ENCODE measurements around the gene LEPR. TPM values are rescaled to one million over a fixed set of nuclear protein-coding genes. Genes with fewer than 3 reads are reported as not detected.

The LEPR gene
- total RNA-seq, 1 experiment from 2014 or later = 8.5 TPM

DNA sequence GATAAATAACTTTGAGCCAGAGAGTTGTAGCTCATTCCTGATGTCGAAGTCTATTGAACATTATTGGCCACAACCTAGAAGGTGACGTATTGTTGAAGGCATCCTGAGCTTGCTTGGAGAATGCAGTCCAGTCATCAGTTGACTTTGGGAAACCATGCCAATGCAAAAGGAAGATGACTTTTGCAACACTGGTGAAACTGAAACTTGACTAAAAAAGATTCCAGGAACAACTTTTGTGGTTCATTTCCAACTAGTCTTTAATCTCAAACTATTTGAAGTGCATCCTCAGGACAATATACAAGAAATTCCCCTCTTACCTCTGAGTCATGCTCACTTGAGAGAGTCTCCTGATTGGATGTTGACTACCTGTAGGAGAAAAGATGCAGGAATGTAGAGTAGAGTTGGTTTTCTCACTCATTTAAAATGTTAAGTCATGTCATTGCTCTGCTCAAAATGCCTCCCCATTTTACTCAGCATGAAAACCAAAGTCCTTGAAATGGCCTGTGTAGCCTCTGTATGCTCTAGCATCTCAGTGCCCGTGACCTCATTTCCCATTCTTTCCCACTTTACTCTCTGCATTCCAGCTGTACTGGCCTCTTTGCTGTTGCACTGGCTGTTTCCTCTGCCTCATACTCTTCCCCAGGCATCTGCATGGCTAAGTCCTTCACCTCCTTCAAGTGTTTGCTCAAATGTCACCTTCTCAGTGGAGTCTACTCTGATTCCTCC, 24.4 kb upstream of the LEPR start:
- peaks cover 14% of the 10 kb centered on the region for H3K4me1 ChIP-seq (replicated peaks)
- H3K4me3 ChIP-seq = no peak overlapping the region
- H3K9me3 ChIP-seq (replicated peaks) = no peaks in the 10 kb centered on the region; the same call in 1 of the 2 replicates
- H3K36me3 ChIP-seq = no peaks in the 10 kb centered on the region
- H3K27me3 ChIP-seq (replicated peaks) = peaks cover 5% of the 10 kb centered on the region; the same call in 1 of the 2 replicates
- H3K27ac ChIP-seq = no peak overlapping the region
- DNase-seq (ENCODE audit: low read depth in 1 of 2, low spot score in 2 of 2) = no peak

DNA sequence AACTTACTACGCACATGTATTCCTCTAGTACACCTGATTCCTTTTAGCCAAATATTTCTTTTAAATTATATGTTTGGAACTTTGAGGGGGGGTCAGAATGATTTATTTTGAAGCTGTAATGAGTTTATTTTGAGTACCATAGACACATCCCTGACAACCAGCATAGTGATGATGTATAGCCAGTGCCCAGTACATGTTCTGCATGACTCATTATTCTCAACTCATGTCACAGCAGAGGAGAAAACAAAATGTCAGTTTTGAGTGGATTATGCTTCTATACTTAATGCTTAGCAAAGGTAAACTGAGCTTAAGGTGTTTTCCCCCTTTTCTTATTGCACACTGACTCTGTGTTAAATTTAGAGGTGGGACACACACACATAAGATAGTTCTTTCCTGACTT, 22.4 kb upstream of the LEPR start:
- no peak for DNase-seq (ENCODE audit: low read depth in 1 of 2, low spot score in 2 of 2)
- no peak overlapping the region for H3K4me3 ChIP-seq

DNA sequence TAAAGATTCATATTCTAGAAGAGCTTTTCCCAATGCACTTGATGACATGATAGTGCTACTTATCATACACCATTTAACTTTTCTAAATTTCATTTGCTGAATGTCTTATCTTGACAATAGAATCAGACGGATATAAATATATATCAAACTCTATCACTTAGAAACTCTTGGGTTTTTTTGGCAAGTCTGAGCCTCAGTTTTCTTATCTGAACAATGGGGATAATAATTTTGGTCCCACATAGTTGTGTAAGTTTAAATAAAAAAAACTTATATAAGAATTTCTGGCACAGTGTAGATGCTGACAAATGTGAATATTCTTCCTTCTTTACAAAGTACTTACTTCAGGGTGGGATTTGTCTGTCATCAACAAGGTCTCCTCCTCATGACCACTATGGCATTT, 21.5 kb upstream of the LEPR start:
- Histone ChIP-seq H3K9me3 (replicated peaks) (no peaks in the 10 kb centered on the region; the same call in 1 of the 2 replicates), H3K27ac (no peak overlapping the region), H3K27me3 (replicated peaks) (peaks cover 5% of the 10 kb centered on the region), H3K4me3 (no peak overlapping the region), H3K36me3 (no peaks in the 10 kb centered on the region), H3K4me1 (replicated peaks) (peaks cover 8% of the 10 kb centered on the region)
- no peak for DNase-seq (ENCODE audit: low read depth in 1 of 2, low spot score in 2 of 2)

More for the DNA sequence above, 22.4 kb upstream of the LEPR start:
- no peaks in the 10 kb centered on the region; the same call in 1 of the 2 replicates for H3K9me3 ChIP-seq (replicated peaks)
- no peak overlapping the region for H3K27ac ChIP-seq
- peaks cover 5% of the 10 kb centered on the region for H3K27me3 ChIP-seq (replicated peaks)
- peaks cover 14% of the 10 kb centered on the region for H3K4me1 ChIP-seq (replicated peaks)
- no peaks in the 10 kb centered on the region for H3K36me3 ChIP-seq

DNA sequence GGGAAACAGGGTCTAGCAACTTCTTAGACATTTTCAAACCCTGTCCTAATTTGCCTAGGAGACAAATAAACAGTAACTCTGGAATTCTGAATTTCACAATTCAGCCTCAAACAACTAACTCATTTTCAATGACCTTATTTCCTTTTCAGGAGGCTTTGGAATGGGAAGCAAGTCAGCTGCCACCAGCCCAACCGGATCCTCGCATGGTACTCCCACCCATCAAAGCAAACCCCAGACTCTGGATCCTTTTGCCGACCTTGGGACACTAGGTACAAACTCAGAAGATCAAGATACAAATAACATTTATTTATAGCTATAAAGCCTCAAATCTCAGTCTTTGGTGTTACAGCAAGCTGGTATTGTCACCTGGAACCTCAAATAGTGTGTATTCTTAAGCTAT, 18.9 kb upstream of the LEPR start:
- no peaks in the 10 kb centered on the region for H3K4me1 ChIP-seq (replicated peaks)
- H3K36me3 ChIP-seq = no peaks in the 10 kb centered on the region
- no peak for DNase-seq (ENCODE audit: low read depth in 1 of 2, low spot score in 2 of 2)
- peaks cover 5% of the 10 kb centered on the region for H3K27me3 ChIP-seq (replicated peaks)
- no peak overlapping the region for H3K4me3 ChIP-seq
- H3K27ac ChIP-seq = no peak overlapping the region
- H3K9me3 ChIP-seq (replicated peaks) = no peaks in the 10 kb centered on the region; the same call in 1 of the 2 replicates

DNA sequence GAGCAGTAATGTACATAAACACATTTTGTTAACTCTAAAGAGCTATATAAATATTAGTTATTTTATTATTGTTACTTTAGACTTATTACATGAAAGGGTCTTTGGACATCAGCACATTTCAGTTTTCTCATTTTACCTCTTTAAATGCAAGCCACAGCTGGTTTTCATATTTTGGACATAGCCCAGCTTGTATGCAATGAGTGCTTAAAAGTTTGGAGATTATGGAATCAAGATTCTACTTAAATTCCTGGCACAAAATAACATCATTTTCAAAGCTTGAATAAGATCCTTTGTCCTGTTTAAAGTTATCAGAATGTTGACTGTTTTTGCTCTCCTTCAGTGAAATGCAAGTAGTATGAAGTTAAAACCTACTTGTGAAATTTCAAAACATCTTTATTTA, 15.5 kb upstream of the LEPR start:
- no peak for DNase-seq (ENCODE audit: low read depth in 1 of 2, low spot score in 2 of 2)
- Histone ChIP-seq H3K9me3 (replicated peaks) (no peaks in the 10 kb centered on the region), H3K27ac (no peak overlapping the region), H3K36me3 (no peaks in the 10 kb centered on the region), H3K27me3 (replicated peaks) (no peaks in the 10 kb centered on the region; the same call in 1 of the 2 replicates), H3K4me1 (replicated peaks) (peaks cover 13% of the 10 kb centered on the region), H3K4me3 (no peak overlapping the region)

DNA sequence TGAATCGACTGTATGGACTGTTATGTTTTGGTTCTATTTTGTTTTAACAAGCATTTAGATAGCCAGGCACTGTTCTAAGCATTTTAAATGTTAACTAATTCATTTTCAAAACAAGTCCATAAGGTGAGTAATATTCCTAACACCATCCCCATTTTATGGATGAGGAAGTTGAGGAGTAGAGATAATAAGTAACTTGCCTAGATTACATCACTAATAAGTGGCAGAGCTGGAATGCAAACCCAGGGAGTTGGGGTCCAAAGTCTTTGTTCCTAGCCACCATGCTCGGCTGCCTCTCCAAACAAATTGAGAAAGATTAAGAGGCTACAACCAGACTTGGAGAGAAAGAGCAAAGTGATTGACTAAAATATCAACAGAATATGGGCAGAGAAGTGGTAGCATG, 12.6 kb upstream of the LEPR start:
- Histone ChIP-seq H3K27me3 (replicated peaks) (no peaks in the 10 kb centered on the region; the same call in 1 of the 2 replicates), H3K4me1 (replicated peaks) (peaks cover 17% of the 10 kb centered on the region), H3K27ac (no peak overlapping the region), H3K9me3 (replicated peaks) (no peaks in the 10 kb centered on the region), H3K4me3 (no peak overlapping the region), H3K36me3 (no peaks in the 10 kb centered on the region)
- DNase-seq (ENCODE audit: low read depth in 1 of 2, low spot score in 2 of 2) = no peak

DNA sequence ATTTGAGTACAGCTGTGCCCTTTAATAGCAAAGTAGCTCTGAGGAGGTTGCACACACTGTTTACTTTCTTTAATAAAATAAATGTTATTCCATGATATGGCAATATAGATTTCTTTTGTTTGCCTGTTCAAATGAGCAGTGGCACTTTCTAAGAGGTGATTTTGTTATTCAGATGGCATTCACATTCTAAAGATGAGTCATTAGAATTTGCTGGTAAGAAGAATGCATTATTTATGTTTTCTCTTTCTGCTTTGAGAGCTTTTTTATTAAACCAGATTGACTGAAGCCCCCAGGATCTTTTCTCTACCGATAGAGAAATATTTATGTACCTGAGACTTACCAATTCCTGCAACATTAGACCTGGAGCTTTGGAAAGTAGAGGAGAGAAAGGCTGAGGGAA, 11.2 kb upstream of the LEPR start:
- Histone ChIP-seq H3K4me3 (no peak overlapping the region), H3K4me1 (replicated peaks) (peaks cover 19% of the 10 kb centered on the region), H3K27me3 (replicated peaks) (no peaks in the 10 kb centered on the region; the same call in 1 of the 2 replicates), H3K9me3 (replicated peaks) (no peaks in the 10 kb centered on the region), H3K36me3 (no peaks in the 10 kb centered on the region), H3K27ac (no peak overlapping the region)
- DNase-seq (ENCODE audit: low read depth in 1 of 2, low spot score in 2 of 2) = no peak

DNA sequence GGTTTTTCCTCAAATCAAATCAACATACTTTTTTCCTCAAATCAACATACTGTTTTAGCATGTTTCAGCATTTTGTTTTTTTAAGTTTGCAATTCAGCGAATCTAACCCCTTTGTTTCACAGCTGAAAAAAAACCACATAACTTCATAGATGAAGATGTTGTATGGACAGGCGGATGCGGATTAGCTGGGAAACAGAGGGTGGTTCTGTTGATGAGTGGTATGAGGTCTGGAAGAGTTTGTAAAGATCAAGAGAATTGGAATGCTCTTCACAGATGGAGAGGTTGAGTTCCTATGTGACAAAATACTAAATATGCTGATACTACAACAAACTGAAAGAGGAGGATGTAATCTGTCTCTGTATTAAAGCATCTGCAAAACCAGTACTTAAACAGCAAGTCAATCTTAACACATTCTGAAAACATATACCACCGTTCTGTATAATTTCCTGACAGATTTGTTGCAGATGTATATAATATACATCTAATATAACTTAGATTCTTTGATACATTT, 10.6 kb upstream of the LEPR start:
- Histone ChIP-seq H3K27ac (no peak overlapping the region), H3K4me3 (no peak overlapping the region), H3K27me3 (replicated peaks) (no peaks in the 10 kb centered on the region; the same call in 1 of the 2 replicates), H3K9me3 (replicated peaks) (no peaks in the 10 kb centered on the region), H3K36me3 (no peaks in the 10 kb centered on the region), H3K4me1 (replicated peaks) (peaks cover 19% of the 10 kb centered on the region)
- DNase-seq (ENCODE audit: low read depth in 1 of 2, low spot score in 2 of 2) = no peak

DNA sequence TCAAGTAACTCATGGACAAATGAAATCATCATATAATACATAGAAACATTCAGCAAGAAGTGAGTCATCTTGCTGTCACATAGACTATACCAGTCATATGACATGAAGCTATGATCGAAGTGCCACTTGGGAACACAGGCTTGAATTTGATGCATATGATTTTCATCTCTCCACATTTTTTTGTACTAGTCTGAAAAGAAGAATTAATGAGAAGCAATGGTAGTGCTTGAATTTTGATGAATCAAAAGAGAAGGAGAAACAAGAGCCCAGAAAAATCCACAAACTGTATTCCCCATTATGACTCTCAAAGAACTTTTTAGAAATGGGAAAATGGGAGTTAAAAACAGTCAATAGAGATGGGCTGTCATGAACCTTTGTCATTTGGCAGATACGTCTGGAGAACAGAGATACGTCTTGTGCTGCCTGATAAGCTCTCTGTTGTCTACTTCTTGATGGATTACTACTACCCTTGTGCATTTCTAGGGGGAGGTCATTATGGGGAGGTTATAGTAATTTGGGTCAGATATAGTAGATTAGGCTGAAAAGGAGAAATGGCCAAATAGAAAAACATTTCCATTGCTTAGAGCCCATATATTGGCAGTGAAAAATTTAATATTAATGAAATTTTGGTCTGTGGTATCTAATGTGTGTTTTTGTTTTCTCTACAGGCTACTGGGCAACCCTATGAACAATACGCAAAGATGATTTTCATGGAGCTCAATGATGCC, 8.0 kb upstream of the LEPR start:
- Histone ChIP-seq H3K27me3 (replicated peaks) (peaks cover 8% of the 10 kb centered on the region; the same call in 1 of the 2 replicates), H3K4me3 (no peak overlapping the region), H3K9me3 (replicated peaks) (no peaks in the 10 kb centered on the region), H3K36me3 (no peaks in the 10 kb centered on the region), H3K4me1 (replicated peaks) (peaks cover 19% of the 10 kb centered on the region), H3K27ac (no peak overlapping the region)
- no peak for DNase-seq (ENCODE audit: low read depth in 1 of 2, low spot score in 2 of 2)

DNA sequence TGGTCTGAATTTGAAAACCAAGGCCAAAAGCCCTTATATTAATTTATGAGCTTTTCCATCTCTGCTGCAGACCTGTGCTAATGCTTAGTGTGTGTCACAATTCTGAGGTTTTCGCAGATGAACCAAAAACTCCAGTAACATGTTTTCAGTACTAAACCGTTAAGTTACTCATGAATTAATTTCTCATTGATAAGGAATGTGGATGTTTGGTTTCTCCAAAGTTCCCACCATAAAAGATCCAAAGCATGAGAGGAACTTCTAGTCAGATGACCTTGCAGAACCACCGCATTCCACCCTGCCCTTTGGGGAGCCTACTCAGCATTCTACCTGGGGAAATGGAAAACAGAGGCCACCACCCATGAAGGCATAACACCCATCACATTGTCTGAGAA, 7.5 kb upstream of the LEPR start:
- H3K4me1 ChIP-seq (replicated peaks) = peaks cover 19% of the 10 kb centered on the region
- no peak for DNase-seq (ENCODE audit: low read depth in 1 of 2, low spot score in 2 of 2)
- H3K27ac ChIP-seq = no peak overlapping the region
- H3K9me3 ChIP-seq (replicated peaks) = no peaks in the 10 kb centered on the region
- no peak overlapping the region for H3K4me3 ChIP-seq
- H3K36me3 ChIP-seq = no peaks in the 10 kb centered on the region
- peaks cover 8% of the 10 kb centered on the region; the same call in 1 of the 2 replicates for H3K27me3 ChIP-seq (replicated peaks)

DNA sequence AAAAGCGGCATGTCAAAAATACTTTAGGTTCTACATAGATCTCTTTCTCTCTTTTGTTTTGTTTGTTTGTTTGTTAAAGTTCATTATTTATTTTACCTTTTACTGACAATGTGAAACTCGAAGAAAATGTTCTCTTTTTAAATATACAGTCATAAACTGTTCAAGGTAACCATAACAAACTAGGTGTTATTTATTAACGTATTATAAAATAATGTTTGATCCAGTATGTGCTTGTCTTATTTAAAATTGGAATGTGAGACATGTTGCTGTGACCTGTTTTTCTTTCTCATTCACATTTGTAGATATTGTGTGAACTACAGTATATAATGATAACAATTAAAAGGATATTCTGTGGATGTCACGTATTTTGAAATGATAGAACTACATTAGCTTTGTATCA, 5.9 kb upstream of the LEPR start:
- no peak for DNase-seq (ENCODE audit: low read depth in 1 of 2, low spot score in 2 of 2)
- Histone ChIP-seq H3K27ac (no peak overlapping the region), H3K4me1 (replicated peaks) (peaks cover 21% of the 10 kb centered on the region), H3K36me3 (no peaks in the 10 kb centered on the region), H3K9me3 (replicated peaks) (no peaks in the 10 kb centered on the region), H3K4me3 (no peak overlapping the region), H3K27me3 (replicated peaks) (peaks cover 8% of the 10 kb centered on the region; the same call in 1 of the 2 replicates)

DNA sequence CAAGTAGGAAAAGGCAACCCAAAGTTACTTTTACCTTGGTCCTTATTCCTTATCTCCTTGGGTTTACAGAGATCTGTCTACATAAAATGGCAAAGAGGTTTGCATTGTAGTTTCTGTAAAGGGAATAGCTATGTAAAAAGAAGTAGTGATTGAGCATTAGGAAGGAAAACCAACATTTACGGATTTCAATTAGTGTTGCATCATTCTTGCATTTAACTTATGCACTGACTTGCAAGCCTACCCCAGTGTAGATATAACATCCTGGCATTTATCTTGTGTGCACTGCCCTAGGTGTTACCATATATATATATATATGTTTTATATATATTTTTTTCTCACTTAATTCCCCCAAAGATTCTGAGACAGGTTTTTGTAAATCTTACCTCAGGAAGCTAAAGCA, 3.7 kb upstream of the LEPR start:
- H3K36me3 ChIP-seq = peaks cover 7% of the 10 kb centered on the region
- H3K9me3 ChIP-seq (replicated peaks) = no peaks in the 10 kb centered on the region; the same call in 1 of the 2 replicates
- DNase-seq (ENCODE audit: low read depth in 1 of 2, low spot score in 2 of 2) = no peak
- H3K4me3 ChIP-seq = no peak overlapping the region
- H3K27ac ChIP-seq = no peak overlapping the region
- peaks cover 8% of the 10 kb centered on the region; the same call in 1 of the 2 replicates for H3K27me3 ChIP-seq (replicated peaks)
- peaks cover 22% of the 10 kb centered on the region for H3K4me1 ChIP-seq (replicated peaks)

DNA sequence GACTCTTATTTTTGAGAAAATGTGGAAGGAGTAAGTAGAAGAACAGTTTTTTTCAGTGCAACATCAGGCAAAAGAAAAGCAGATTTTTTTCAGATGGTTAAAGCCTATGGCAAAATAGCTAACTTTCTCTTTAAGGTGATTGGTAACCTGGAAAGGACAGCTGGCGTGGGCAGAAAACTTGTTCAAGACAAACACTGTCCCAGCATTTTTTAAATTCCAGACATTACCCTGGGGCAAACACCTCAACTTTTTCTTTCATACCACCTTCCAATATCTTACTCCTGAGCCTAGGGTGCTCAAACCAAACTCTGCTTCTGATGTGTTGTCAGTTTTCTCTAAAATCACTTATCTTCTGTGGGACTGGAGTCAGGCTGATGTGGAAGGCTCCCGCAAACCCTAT, 2.7 kb upstream of the LEPR start:
- H3K27me3 ChIP-seq (replicated peaks) = peaks cover 8% of the 10 kb centered on the region; the same call in 1 of the 2 replicates
- H3K4me3 ChIP-seq = no peak overlapping the region
- peaks cover 32% of the 10 kb centered on the region for H3K4me1 ChIP-seq (replicated peaks)
- H3K9me3 ChIP-seq (replicated peaks) = no peaks in the 10 kb centered on the region; the same call in 1 of the 2 replicates
- no peak for DNase-seq (ENCODE audit: low read depth in 1 of 2, low spot score in 2 of 2)
- H3K27ac ChIP-seq = no peak overlapping the region
- H3K36me3 ChIP-seq = peaks cover 9% of the 10 kb centered on the region

Data from SJSA1 (cell line).